MM.1S (cell line): Measurements from ENCODE around the gene PGLYRP1.

Source experiments
- DNase-seq: peaks from one replicate; pipeline ENCODE4 v3.0.0-alpha.2; 2015
- H2AFZ ChIP-seq: fragments of 300-600 bp; sonication (generic); 2 replicates; pipeline ENCODE4 v1.6.0; 2016; ENCODE audit warnings: antibody characterized with exemption, low read length
- H3F3A ChIP-seq: fragments of 300-600 bp; sonication (generic); 2 replicates; pipeline ENCODE4 v1.6.1; 2016; ENCODE audit warnings: mild to moderate bottlenecking, antibody characterized with exemption, low read length, moderate library complexity, mixed read lengths; ENCODE audit not compliant: insufficient read depth
- H3K27ac ChIP-seq: fragments of 300-600 bp; sonication (generic); 2 replicates; pipeline ENCODE4 v1.5.1; 2016; ENCODE audit warnings: mild to moderate bottlenecking, low read length
- H3K27me3 ChIP-seq: fragments of 300-600 bp; sonication (generic); replicated peaks from 2 replicates; pipeline ENCODE4 v1.6.0; 2016; ENCODE audit warnings: low read length; ENCODE audit not compliant: insufficient read depth
- H3K36me3 ChIP-seq: fragments of 300-600 bp; sonication (generic); replicated peaks from 2 replicates; pipeline ENCODE4 v1.6.1; 2016; ENCODE audit warnings: mild to moderate bottlenecking, low read length, mixed read lengths; ENCODE audit not compliant: insufficient read depth
- H3K4me1 ChIP-seq: fragments of 300-600 bp; sonication (generic); 2 replicates; pipeline ENCODE4 v1.6.1; 2016; ENCODE audit warnings: low read length, mixed read lengths
- H3K4me2 ChIP-seq: fragments of 300-600 bp; sonication (generic); 2 replicates; pipeline ENCODE4 v1.6.0; 2016; ENCODE audit warnings: low read depth, low read length
- H3K4me3 ChIP-seq: fragments of 300-600 bp; sonication (generic); 2 replicates; pipeline ENCODE4 v1.5.1; 2016; ENCODE audit warnings: low read length, mixed read lengths
- H3K79me2 ChIP-seq: fragments of 300-600 bp; sonication (generic); 2 replicates; pipeline ENCODE4 v1.6.1; 2016; ENCODE audit warnings: mixed run types, low read length, mixed read lengths
- H3K9ac ChIP-seq: fragments of 300-600 bp; sonication (generic); 2 replicates; pipeline ENCODE4 v1.6.1; 2016; ENCODE audit warnings: low read length, mixed read lengths
- H3K9me2 ChIP-seq: fragments of 300-600 bp; sonication (generic); replicated peaks from 2 replicates; pipeline ENCODE4 v1.6.1; 2016; ENCODE audit warnings: mild to moderate bottlenecking, low read length, mixed read lengths; ENCODE audit not compliant: insufficient read depth
- H3K9me3 ChIP-seq: fragments of 300-600 bp; sonication (generic); replicated peaks from 2 replicates; pipeline ENCODE4 v1.6.1; 2016; ENCODE audit warnings: mild to moderate bottlenecking, low read length, mixed read lengths; ENCODE audit not compliant: insufficient read depth
- H4K20me1 ChIP-seq: fragments of 300-600 bp; sonication (generic); 2 replicates; pipeline ENCODE4 v1.6.1; 2016; ENCODE audit warnings: mild to moderate bottlenecking, low read length, moderate library complexity, mixed read lengths; ENCODE audit not compliant: insufficient read depth
- EZH2 ChIP-seq: fragments of 300-600 bp; sonication (generic); optimal IDR thresholded peaks from 2 replicates; pipeline ENCODE3; 2017; ENCODE audit warnings: low read depth, mild to moderate bottlenecking, antibody characterized with exemption, low read length, mixed read lengths
- EZH2phosphoT487 ChIP-seq: fragments of 300-600 bp; sonication (generic); IDR thresholded peaks from 2 replicates; pipeline ENCODE4 v1.6.1; 2018; ENCODE audit warnings: antibody characterized with exemption, low read length
- TF ChIP-seq, protein P1 (sequence below): fragments of 300-600 bp; sonication (generic); IDR thresholded peaks from 2 replicates; pipeline ENCODE4 v1.5.1; 2016; ENCODE audit warnings: antibody characterized with exemption, low read length, mixed read lengths

The PGLYRP1 gene

GRCh38 chr19:45975306-45976070, 47.4 kb downstream of the PGLYRP1 start:
- no peak overlapping the region for H3K9ac ChIP-seq
- no peak for DNase-seq
- no peak overlapping the region for H3K27ac ChIP-seq
- no peaks in the 10 kb centered on the region for H3K4me1 ChIP-seq
- H2AFZ ChIP-seq, result no peak overlapping the region
- no peaks in the 10 kb centered on the region for H3K9me2 ChIP-seq
- no peak overlapping the region for H3K4me3 ChIP-seq
- H3F3A ChIP-seq, result no peaks in the 10 kb centered on the region
- no peaks in the 10 kb centered on the region for H3K79me2 ChIP-seq
- H3K27me3 ChIP-seq, result peaks cover 83% of the 10 kb centered on the region
- no peaks in the 10 kb centered on the region for H3K36me3 ChIP-seq
- no peaks in the 10 kb centered on the region for H4K20me1 ChIP-seq
- H3K4me2 ChIP-seq, result no peak overlapping the region
- no peaks in the 10 kb centered on the region for H3K9me3 ChIP-seq
- no peak for TF ChIP-seq EZH2phosphoT487
- no peak for TF ChIP-seq EZH2
- TF ChIP-seq, protein P1, sequence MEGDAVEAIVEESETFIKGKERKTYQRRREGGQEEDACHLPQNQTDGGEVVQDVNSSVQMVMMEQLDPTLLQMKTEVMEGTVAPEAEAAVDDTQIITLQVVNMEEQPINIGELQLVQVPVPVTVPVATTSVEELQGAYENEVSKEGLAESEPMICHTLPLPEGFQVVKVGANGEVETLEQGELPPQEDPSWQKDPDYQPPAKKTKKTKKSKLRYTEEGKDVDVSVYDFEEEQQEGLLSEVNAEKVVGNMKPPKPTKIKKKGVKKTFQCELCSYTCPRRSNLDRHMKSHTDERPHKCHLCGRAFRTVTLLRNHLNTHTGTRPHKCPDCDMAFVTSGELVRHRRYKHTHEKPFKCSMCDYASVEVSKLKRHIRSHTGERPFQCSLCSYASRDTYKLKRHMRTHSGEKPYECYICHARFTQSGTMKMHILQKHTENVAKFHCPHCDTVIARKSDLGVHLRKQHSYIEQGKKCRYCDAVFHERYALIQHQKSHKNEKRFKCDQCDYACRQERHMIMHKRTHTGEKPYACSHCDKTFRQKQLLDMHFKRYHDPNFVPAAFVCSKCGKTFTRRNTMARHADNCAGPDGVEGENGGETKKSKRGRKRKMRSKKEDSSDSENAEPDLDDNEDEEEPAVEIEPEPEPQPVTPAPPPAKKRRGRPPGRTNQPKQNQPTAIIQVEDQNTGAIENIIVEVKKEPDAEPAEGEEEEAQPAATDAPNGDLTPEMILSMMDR, result no peak

GRCh38 chr19:45973553-45974338, 49.1 kb downstream of the PGLYRP1 start, which contains the start of gene NOVA2:
Gene NOVA2 (minus strand): TSS chr19:45973865. CDS start chr19:45973351, 514 bp downstream.
- Histone ChIP-seq H3K9me2 (no peaks in the 10 kb centered on the region), H4K20me1 (no peaks in the 10 kb centered on the region), H3K9me3 (no peaks in the 10 kb centered on the region), H3K4me2 (no peak within 1 kb of the TSS), H3K9ac (no peak within 1 kb of the TSS), H3K27ac (no peak within 1 kb of the TSS), H3K4me1 (no peaks in the 10 kb centered on the region), H3K79me2 (no peaks in the 10 kb centered on the region), H3K36me3 (no peaks in the 10 kb centered on the region), H3F3A (no peaks in the 10 kb centered on the region), H3K4me3 (no peak within 1 kb of the TSS), H3K27me3 (peaks cover 87% of the 10 kb centered on the region), H2AFZ (no peak within 1 kb of the TSS)
- TF ChIP-seq EZH2 (no peak), EZH2phosphoT487 (no peak)
- TF ChIP-seq, protein P1, result no peak
- DNase-seq, result no peak

DNA sequence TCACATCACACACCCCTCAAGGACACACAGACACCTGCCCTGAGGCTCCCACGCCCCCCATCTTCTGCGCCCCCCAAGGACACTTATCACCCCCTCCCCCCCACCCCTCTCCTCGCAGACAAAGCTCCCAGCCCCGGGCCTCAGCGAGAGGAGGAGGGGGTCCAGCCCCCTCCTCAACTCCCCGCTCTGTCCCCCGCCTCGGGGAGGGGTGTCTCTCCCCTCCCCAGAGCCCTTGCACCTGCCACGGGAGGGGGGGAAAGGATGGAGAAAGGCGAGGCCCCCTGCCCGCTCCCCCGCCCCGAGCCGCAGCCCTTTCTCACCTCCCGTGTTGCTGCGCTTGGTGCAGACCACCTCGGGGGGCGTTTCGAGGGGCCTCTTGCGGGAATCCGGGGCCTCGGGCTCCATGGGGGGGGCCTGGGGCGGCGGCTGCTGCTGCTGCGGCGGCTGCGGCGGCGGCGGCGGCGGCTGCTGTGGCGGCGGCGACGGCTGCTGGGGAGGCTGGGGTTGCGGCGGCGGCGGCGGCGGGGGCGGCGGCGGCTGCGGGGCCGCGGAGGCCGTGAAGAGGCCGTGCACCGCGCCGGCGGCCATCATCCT, 49.8 kb downstream of the PGLYRP1 start:
- Histone ChIP-seq H4K20me1 (no peaks in the 10 kb centered on the region), H3F3A (no peaks in the 10 kb centered on the region), H3K4me1 (no peaks in the 10 kb centered on the region), H3K4me2 (no peak overlapping the region), H3K27ac (no peak overlapping the region), H3K36me3 (no peaks in the 10 kb centered on the region), H3K9ac (no peak overlapping the region), H3K9me3 (no peaks in the 10 kb centered on the region), H3K27me3 (peaks cover 87% of the 10 kb centered on the region), H3K4me3 (no peak overlapping the region), H2AFZ (no peak overlapping the region), H3K9me2 (no peaks in the 10 kb centered on the region), H3K79me2 (no peaks in the 10 kb centered on the region)
- TF ChIP-seq EZH2 (no peak), EZH2phosphoT487 (no peak)
- TF ChIP-seq, protein P1, result no peak
- DNase-seq, result no peak
